H4 (cell line): ENCODE measurements around the gene NAXD. TPM values are rescaled to one million over a fixed set of nuclear protein-coding genes. Genes with fewer than 3 reads are reported as not detected.
"Not testable (repeated sequence)": the region's sequence is repeated elsewhere in the genome, so short reads cannot be mapped to it uniquely, and the experiment has no call there.

Experiments
- DNase-seq: peaks from one replicate; pipeline ENCODE4 v3.0.0-alpha.2; 2015; ENCODE audit warnings: low spot score
- total RNA-seq: library from RNA; depleted of rRNA; stranded (reverse); fragments of >200 nt; shearing (Covaris generic); gene quantifications from 2 replicates; pipeline ENCODE4 v1.2.3, GENCODE V29; 2014

NAXD gene
- total RNA-seq, 1 experiment from 2014 or later = 10.1 TPM

DNA sequence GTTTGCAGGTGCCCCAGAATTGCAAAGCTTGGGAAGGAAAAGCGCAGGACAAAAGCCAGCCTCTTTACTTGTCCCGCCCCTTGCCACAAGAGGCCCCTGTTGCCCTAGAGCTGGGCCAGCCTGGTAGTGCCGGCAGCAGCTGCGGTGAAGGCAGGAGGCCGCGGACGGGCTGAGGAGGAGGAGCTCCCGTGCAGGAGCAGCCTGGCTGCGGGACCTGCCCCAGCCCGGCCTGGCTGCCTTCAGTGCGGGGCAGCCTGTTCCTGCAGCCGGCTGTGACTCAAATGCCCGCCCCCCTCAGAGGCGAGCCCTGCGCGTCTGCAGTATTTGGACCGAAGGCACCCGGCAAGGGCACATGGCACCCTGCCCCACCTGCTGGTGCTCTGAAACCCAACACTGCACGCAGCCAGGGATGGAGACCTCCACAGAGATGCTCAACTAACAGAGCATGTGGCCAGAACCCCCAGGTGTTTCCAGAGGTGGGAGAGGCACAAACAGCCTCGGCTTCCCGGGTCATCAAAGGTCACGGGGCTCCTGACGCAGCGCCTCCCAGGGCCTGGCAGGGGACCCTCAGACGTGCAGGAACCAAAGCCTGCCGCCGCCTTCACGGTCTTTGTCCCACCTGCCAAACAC is 29.7 kb downstream of the NAXD start:
- peak; percentile 14 for DNase-seq

DNA sequence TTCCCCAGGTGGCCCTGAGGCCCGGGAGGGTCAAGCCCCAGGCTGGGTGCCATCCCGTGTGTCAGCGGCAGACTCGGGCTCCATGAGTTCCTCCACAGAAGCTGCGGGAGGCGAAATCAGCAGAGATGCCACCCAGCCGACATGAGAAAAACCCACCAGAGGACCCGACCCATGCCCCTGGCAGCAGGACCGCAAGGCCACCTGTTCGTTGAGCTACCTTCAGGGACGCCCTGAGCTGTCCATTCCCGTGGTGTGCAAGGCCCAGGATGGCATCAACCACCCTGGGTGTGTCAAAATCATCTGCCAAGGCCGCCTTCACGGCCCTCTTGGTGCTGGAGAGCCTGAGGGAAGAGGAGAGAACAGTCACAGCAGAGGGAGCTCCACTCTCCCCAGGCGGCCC is 30.4 kb downstream of the NAXD start:
- DNase-seq = no peak

DNA sequence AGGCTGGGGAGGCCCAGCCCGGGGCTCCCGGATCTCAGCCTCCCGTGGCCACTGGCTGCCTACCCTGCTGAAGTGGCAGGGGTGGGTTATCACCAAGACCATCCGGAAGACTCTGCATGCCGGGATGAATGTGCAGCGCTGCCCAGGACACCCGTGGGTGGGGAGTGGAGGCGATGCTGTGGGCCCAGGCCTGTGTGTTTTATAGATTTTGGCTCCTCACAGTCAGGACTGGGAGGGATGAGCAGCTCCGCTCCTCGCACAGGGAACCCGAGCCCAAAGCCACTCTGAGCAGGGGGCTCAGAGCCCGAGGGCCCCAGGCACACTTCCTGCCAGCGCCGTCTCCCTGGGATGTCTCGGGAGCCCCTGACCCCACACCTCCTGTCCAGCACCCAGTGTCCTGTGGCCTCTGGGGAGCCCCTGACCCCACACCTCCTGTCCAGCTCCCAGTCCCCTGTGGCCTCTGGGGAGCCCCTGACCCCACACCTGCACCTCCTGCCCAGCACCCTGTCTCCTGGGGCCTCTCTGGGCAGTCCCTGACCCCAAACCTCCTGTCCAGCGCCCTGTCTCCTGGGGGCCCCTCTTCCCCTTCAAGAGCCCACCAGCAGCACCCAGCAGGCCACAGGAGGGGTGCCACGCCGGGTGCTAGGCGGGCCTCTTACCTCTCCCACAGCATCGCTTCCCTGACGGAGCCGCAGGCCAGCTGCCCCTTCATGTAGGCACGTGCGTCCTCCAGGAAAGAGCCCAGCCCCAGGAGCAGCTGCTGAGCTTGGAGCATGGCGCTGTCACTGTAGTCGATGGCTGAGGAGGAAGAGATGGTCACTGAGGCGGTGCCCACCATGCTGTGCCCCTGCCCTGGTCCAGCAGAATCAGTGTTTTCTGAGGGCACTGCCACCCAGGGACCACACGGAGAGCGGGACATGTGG is 31.4 kb downstream of the NAXD start:
- DNase-seq = no peak

DNA sequence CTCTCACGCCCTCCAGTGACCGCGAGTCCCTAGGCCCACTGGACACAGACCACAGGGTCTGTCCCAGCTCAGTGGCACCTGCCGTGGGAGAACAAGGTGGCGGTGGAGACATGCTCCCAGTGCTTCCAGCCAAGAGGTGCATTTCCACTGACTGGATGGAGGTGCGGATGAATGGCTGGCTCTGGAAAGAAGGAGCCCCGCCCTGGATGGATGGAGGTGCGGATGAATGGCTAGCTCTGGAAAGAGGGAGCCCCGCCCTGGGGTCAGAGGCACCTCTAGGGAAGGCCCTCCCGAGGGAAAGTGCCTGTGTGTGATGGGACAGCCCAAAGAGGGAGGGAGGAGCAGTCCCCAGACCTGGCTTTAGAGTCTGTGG is 32.0 kb downstream of the NAXD start:
- no peak for DNase-seq

DNA sequence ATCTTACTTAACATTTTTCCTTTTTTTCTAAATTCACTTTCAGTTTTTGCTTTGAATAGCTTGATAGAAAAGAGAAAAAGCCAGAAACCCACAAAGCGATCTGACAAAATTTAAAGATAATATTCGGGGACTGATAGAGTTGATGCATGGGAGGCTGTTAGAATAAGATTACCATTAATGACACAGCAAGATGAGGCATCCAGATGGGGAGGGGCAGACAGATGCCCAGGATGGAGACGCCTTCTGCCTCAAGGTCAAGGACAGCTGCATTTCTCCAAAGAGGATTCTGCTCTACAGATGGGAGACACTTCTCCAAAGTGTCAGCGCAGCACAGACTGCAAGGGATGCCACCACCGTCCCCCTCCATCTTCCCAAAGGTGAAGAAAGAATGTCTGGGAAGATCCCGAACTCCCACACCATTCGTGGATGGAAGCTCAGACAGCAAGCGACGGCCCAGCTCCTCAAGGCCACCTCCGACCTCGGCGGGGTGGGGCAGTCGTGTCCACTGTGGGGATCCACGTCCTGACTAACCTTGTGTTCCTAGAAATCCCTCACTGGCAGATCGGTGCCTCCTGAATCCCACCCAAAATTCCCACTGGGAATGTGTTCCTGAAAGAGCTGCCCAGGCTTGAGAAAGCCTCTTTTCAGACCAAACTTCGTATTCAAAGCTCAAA is 32.9 kb downstream of the NAXD start:
- DNase-seq = no peak

DNA sequence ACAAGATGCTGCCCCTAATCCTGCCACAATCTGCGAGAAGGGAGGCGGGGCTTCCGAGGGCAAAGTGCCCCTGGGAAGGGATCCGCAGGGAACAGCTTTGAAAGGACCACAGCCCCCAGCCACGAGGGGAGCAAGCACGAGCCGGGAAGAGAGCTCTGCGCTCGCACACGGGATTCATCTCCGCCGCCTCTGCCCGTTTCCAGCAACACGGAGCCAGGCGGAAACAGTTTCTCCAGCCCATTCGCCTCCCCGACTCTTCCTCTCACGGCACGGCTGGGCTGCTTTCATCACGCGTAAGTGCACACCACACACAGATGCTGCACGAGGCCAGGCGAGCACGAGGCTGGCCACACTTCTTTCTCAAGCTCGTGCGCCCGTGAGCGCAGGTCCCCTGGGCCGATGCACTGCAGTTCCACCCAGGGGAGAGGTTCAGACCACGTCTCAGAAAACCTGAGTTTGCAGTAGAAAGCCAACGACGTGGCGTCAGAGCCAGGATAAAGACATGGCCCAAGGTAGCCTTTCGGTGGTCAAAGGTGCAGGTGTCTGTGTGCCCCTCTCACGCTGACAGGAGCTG is 33.6 kb downstream of the NAXD start:
- DNase-seq = no peak

DNA sequence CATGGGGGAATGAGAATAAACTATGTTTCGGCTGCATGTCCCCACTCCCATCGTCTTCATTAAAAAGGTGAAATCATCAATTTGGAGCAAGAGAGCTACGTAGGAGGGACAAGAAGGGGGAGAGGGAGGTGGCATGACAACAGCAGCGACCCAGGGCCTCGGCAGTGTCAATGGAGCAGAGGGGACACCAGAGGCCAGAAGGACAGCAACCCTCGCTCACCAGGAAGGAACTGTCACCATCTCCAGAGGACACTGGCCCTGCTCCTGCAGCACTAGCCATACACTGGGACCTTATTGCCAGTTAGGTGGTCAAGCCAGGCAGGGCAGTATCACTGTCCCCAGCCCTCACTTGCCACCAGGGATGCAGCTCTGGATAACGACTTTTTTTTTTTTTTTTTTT is 34.2 kb downstream of the NAXD start:
- no peak for DNase-seq

DNA sequence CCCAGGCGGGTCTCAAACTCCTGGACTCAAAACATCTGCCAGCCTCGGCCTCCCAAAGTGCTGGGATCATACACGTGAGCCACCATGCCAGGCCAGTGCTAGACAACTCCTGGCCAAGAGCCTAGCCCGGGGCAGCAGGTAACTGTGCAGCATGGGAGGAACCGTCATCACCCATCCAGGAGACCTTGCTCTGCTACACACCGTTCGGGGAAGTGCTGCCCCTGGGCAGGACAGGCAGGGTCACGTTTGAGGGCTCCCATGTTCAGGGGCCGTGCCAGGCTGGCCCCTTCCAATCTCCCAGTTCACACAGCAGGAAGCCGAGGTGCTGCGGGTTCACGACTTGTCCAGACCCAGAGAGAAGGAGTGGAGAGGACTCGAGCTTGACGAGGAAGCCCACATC is 35.1 kb downstream of the NAXD start:
- no peak for DNase-seq

DNA sequence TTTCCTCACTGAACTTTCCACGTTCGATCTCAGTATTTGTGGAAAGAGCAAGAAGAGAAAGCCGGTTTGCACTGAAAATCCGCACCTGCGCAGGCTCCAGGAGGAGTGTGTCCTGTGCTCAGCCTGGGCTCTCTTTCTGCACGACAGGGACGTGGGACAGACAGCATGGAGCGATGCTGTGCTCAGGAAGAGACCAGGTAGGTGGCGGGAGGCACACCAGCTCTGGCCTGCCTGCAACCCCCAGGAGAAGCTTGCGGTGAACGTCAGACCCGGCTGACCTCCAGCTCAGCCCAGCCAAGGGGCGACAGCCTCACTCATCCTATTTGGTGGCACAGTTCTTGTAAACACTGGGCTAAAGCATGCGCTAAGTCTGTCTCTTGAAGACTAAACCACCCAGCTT is 35.9 kb downstream of the NAXD start:
- no peak for DNase-seq

DNA sequence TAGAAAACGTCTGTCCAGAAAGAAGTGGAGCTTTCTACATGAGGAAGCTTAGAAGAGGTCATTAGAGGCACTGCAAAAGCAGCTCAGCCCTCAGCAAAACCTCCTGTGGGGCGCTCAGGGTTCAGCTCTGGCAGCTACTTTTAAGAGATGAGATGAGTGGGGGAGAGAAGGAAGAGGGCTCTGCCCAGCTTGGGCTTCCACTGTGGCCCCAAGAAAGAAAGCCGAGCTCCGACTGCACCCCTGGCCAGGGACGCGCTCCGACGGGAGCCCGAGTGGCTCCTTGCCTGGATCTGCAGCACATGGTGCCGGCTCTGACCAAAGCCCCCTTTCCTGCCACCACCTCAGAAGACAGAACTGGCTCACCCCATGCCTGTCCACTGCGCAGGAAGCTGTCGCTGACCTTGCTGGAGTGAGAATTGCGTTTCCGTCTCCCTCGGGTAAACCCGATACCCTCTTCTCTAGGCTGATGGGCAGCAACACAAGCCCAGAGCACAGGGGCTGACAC is 36.4 kb downstream of the NAXD start:
- no peak for DNase-seq

DNA sequence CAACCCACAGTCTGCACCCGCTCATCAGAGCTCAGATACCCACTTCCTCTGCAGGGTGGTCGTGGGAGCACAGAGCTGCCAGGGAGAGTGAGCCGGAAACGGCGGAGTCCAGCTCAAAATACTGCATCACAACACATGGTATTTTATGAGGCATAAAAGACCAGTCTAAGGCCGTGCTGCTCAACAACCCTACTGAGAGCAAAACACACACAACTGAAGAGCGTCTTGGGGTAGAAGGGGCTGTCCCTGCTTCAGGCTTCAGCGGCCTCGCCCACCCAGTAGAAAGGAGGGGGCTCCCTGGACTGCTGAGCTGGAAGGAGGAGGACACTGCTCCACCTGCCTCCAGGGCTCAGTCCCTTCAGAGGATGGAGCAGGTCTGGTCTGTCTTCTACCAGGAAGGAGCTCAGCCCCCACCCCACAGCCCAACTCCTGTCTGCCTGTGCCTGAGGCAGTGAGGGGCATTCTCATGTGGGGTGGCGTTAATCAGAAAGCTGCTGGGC is 36.9 kb downstream of the NAXD start:
- DNase-seq = no peak

DNA sequence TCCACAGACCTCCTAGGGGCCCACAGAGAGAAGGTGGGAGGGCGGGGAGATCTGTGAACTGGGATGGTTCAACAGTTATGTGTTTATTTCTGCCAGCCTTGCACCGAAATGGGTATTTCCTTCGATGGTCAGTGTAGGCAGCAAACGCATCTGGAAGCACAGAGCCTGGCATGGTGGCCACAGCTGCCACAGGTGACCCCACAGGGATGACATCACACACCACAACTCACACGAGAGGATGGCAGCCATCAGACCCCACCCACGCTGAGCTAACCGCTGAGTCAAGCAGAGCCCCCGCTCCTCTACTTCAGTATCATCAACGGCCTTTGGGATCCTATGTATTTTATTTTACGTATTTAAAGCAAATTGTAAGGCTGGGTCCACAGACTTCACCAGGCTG is 37.4 kb downstream of the NAXD start:
- DNase-seq = no peak

DNA sequence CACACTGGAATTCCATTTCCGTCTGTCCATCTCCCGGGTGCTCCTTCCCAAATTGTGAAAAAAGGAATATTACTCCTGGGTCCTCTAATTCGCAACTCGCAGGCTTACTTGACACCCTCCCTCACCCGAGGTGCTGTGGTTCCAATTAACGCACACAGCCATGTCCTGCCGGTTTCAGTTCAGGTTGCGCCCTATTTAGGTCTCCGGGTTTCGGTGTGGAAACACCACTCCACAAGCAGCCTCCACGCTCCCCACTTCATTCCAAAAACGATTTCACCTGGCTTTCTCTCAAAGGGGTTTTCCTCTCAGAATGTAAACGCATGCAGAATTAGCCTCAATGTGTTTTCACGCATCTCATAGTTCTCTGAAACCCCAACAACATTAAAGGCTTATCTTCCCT is 37.9 kb downstream of the NAXD start:
- no peak for DNase-seq

DNA sequence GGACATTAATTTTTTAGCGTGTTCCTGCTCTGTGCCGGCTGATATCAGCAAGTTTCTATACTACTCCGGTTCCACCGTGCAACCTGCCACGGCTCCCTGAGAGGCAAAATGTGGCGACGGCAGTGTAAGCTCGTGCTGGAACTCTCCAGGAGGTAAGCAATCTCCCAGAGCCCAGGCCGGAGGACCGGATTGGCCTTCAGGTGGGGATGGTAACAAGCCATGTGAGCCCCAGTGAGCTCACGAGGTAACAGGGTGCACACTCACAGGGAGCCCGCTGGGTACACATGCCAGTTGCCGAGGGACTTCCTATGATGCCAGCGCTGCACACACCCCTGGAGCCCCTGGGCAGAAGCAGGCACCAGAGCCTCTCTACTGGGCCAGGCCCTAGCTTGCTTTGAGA is 38.5 kb downstream of the NAXD start:
- no peak for DNase-seq

DNA sequence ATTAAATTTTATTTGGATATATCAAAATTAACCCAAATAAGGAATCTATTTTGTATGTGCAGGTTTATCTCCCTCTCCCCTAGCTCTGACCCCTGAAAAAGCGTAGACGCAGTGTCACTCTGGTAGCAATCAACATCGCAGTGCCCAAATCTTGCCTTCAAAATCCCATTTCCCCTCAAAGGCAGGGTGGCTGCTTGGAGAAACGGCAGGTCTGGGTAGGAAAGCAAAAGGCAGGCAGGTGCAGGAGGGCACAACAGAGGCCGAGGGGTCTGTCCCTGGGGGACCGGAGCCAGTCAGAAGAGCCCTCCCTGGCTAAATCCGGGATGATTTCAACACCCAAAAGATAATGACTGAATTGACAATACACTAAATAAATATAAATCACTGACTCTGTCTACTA is 41.9 kb downstream of the NAXD start:
- no peak for DNase-seq

DNA sequence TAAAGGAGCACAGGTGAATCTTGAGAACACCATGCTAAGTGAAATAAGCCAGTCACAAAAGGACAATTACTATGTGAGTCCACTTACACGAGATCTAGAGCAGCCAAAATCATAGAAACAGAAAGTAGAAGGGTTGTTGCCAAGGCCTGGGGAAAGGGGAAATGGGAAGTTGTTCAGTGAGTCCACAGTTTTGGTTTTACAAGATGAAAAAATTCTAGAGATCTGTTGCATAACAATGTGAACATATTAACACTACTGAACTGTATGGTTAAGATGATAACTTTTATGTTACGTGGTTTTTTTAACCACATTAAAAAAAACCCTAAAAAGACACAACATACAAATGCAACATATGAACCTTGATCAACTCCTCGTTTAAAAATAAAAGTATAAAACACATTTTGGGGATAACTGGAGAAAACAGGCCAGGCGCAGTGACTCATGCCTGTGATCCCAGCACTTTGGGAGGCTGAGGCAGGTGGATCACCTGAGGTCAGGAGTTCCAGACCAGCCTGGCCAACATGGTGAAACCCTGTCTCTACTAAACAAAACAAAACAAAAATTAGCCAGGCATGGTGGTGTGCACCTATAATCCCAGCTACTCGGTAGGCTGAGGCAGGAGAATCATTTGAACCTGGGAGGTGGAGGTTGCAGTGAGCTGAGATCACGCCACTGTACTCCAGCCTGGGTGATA is 43.0 kb downstream of the NAXD start:
- DNase-seq = not testable (repeated sequence)

DNA sequence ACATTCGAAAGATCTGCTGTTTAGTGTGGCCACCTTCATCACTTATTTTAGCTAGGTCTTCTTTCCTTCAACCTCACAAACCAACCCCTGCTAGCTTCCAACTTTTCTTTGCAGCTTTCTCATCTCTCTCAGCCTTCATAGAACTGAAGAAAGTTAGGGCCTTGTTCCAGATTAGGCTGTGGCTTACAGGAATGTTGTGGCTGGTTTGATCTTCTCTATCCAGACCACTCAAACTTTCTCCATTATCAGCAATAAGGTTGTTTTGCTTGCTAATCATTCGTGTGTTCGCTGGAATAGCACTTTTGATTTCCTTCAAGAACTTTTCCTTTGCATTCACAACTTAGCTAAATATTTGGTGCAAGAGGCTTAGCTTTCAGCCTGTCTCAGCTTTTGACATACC is 45.9 kb downstream of the NAXD start:
- DNase-seq = no peak

DNA sequence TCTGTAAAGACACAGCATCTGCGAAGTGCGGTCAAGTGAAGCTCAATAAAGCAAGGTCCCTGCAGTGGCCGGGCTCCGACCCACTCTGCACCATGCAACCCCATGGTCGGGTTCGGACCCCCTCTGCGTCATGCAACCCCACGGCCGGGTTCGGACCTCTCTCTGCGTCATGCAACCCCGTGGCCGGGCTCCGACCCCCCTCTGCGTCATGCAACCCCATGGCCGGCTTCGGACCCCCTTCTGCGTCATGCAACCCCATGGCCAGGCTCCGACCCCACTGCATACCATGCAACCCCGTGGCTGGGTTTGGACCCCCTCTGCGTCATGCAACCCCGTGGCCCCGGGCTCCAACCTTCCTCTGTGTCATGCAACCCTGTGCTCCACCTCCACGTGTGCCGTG is 46.7 kb downstream of the NAXD start:
- DNase-seq = no peak

DNA sequence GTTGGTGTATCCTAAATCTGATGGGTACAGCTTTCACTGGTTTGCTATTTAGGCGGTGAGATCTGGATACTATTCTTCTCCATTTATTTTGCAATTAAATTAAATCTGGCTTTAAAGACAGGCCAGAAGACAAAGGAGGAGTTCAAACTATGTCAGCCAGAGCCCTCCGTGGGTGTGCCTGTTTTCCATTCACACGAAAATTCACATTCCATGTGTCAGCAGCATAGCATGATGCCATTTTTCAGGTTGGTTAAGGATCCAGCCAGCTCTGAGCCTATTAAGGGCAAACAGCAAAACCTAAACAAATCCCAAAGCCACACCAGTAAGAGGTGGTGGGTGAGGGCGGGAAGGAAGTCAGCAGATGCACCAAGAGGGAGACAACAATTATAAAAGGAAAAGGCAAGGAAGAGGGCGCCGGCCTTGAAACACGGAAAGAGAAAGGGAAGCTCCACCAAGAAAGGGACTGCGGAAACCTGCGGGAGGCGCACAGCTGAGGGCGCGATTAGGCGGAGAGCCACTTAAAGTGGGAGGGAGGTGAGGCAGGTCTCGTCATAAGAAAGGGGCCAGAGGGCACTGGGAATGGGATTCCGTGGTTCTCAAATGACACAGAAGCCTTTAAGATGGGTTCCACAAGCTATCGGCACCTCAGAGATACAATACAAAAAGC is 47.6 kb downstream of the NAXD start:
- no peak for DNase-seq

DNA sequence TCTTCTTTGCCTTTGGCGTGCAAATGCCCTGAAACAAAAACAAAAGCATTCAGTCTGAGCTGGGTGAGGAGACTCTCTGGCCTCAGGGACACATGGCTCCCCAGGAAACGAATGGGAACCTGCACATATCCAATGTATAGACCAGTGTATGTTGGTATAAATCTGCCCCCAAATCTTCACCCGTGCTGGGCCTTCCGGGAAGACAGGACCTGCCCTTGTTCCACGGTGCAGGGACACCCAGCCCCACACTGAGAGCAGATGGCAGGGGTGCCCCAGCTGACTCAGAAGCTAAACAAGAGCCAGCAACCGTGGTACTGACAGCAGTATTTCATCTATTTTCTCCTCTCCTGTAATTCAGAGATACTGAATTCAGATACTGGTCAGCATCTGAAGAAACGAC is 48.1 kb downstream of the NAXD start:
- no peak for DNase-seq

DNA sequence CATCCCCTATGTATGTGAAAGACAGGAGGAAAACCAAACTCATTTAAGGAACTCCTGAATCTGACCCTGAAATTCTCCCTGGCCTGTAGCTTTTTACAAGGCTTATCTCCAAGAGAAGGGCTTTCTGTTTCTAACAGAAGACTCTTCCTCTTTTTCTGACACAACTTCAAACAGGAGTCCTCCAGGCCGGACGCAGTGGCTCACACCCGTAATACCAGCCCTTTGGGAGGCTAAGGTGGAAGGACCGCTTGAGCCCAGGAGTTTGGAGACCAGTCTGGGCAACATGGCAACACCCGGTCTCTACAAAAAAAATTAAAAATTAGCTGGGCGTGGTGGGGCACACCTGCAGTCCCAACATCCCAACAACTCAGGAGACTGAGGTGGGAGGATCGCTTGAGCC is 48.7 kb downstream of the NAXD start:
- DNase-seq = no peak
